K562 (cell line): ENCODE results near the gene KRT4. TPM values are rescaled to one million over a fixed set of nuclear protein-coding genes. Genes with fewer than 3 reads are reported as not detected.

Experiments
- ATAC-seq: fragments of 200-7000 bp; cut with Tn5 transposase; 3 replicates; pipeline ENCODE4 v1.9.1; 2020; ENCODE audit warnings: moderate library complexity
- BruUV-seq: library from RNA; stranded (reverse); fragments of 400-500 nt; replicated peaks from 2 replicates; lab custom pipeline; 2021; lab: Mats Ljungman, UMichigan
- CTCF ChIA-PET: fragments of 300-600 bp; formaldehyde crosslinking; extraction: SDS; loops from one replicate; lab custom pipeline; 2021; ENCODE audit warnings: low intra/inter-chr PET ratio; lab: Yijun Ruan, JAX
- POLR2A ChIA-PET: fragments of 300-600, 350-650 bp; sonication (Branson Sonifier 250); formaldehyde crosslinking; extraction: SDS; loops from one replicate; lab custom pipeline; 2021; ENCODE audit warnings: antibody characterized with exemption, inconsistent platforms; lab: Yijun Ruan, JAX
- DNase-seq, 4 experiments: peaks; one replicate each; pipeline versions ENCODE4 v3.0.0 to v3.0.0-alpha.2; 2011 to 2018; ENCODE audit warnings: low spot score in 3 of 4, mixed read lengths in 3 of 4; ENCODE audit errors: extremely low read depth in 1 of 4
- FAIRE-seq: peaks from 2 replicates; lab custom pipeline; 2011; peaks lifted over from hg19 to GRCh38; lab: Jason Lieb, UNC
- H2AFZ ChIP-seq: 2 replicates; pipeline ENCODE4 v1.6.0; 2011; ENCODE audit warnings: low read depth, low read length, control low read depth, inconsistent platforms
- H3K27ac ChIP-seq: fragments of 200-600 bp; 3 replicates; pipeline ENCODE4 v1.8.0; 2011; ENCODE audit warnings: low read depth, mild to moderate bottlenecking, control low read depth, inconsistent platforms, low read length, moderate library complexity, mixed read lengths; ENCODE audit errors: extremely low read depth
- H3K27me3 ChIP-seq, 2 experiments: fragments of 300-600 bp in 1 of 2; 2 replicates in 1 of 2; 3 replicates in 1 of 2; pipeline versions ENCODE4 v1.6.0 to v1.8.0; 2011; ENCODE audit warnings: inconsistent platforms in 2 of 2, low read length in 2 of 2, mild to moderate bottlenecking in 1 of 2, mixed read lengths in 1 of 2, moderate library complexity in 1 of 2; ENCODE audit not compliant: control insufficient read depth in 2 of 2, insufficient read depth in 2 of 2
- H3K36me3 ChIP-seq: fragments of 300-600 bp; 3 replicates; pipeline ENCODE4 v1.8.0; 2011; ENCODE audit warnings: mild to moderate bottlenecking, low read length, inconsistent platforms; ENCODE audit not compliant: control insufficient read depth, insufficient read depth
- H3K4me1 ChIP-seq, 2 experiments: fragments of 200-600 bp in 1 of 2; replicated peaks in 1 of 2; 2 replicates in 1 of 2; 3 replicates in 1 of 2; pipeline versions ENCODE4 v1.5.1 to v1.8.0; 2011; ENCODE audit warnings: inconsistent platforms in 2 of 2, low read length in 2 of 2, mild to moderate bottlenecking in 1 of 2, mixed read lengths in 1 of 2, moderate library complexity in 1 of 2; ENCODE audit not compliant: control insufficient read depth in 2 of 2, insufficient read depth in 2 of 2
- H3K4me2 ChIP-seq: 2 replicates; pipeline ENCODE4 v1.6.1; 2011; ENCODE audit warnings: low read length, control low read depth, inconsistent platforms, mixed read lengths; ENCODE audit not compliant: insufficient read depth
- H3K4me3 ChIP-seq: fragments of 200-600 bp; sonication (generic), shearing (Covaris generic); 2 replicates; pipeline ENCODE4 v1.5.1; 2016; ENCODE audit warnings: control low read depth, inconsistent platforms
- H3K79me2 ChIP-seq: fragments of 200-600 bp; 3 replicates; pipeline ENCODE4 v1.8.0; 2011; ENCODE audit warnings: low read length, inconsistent platforms; ENCODE audit not compliant: control insufficient read depth, insufficient read depth
- H3K9ac ChIP-seq, 2 experiments: 2 replicates each; pipeline versions ENCODE4 v1.6.0 to v1.6.1; 2011; ENCODE audit warnings: low read depth in 2 of 2, low read length in 2 of 2, control low read depth in 1 of 2, inconsistent platforms in 1 of 2, mild to moderate bottlenecking in 1 of 2, mixed read lengths in 1 of 2; ENCODE audit not compliant: insufficient read depth in 1 of 2
- H3K9me1 ChIP-seq: one replicate; pipeline ENCODE4 v1.6.0; 2011; ENCODE audit warnings: inconsistent platforms, mild to moderate bottlenecking, low read length, moderate library complexity; ENCODE audit not compliant: control insufficient read depth, insufficient read depth
- H3K9me3 ChIP-seq: replicated peaks from 2 replicates; pipeline ENCODE4 v1.5.1; 2011; ENCODE audit warnings: low read depth, low read length, inconsistent platforms; ENCODE audit not compliant: control insufficient read depth, insufficient read depth
- H4K20me1 ChIP-seq: replicated peaks from 2 replicates; pipeline ENCODE4 v1.6.1; 2011; ENCODE audit warnings: low read length, inconsistent platforms, mixed read lengths; ENCODE audit not compliant: control insufficient read depth, insufficient read depth
- BCOR ChIP-seq: fragments of 450-650 bp; IDR thresholded peaks from 2 replicates; pipeline ENCODE4 v1.6.1; 2016
- CBFB ChIP-seq: sonication (generic); formaldehyde crosslinking; IDR thresholded peaks from 2 replicates; pipeline ENCODE4 v1.4.0; 2020; ENCODE audit warnings: mild to moderate bottlenecking, missing genetic modification reagents
- CGGBP1 ChIP-seq: fragments of 250-450 bp; sonication (Bioruptor Pico); IDR thresholded peaks from 2 replicates; pipeline ENCODE4 v1.9.0; 2021; ENCODE audit warnings: mild to moderate bottlenecking
- HDAC3 ChIP-seq: fragments of 450-650 bp; IDR thresholded peaks from 2 replicates; pipeline ENCODE4 v1.6.1; 2018; ENCODE audit warnings: borderline replicate concordance, mild to moderate bottlenecking, moderate library complexity; ENCODE audit not compliant: partially characterized antibody
- MECOM ChIP-seq: fragments of 250-450 bp; sonication (Bioruptor Pico); IDR thresholded peaks from 2 replicates; pipeline ENCODE4 v1.8.0; 2022; ENCODE audit warnings: inconsistent platforms
- MEIS2 ChIP-seq: fragments of 450-650 bp; IDR thresholded peaks from 2 replicates; pipeline ENCODE4 v1.6.1; 2014; ENCODE audit warnings: mild to moderate bottlenecking; ENCODE audit not compliant: partially characterized antibody
- NEUROD1 ChIP-seq: fragments of 150-350 bp; IDR thresholded peaks from 2 replicates; pipeline ENCODE4 v1.6.1; 2014; ENCODE audit warnings: borderline replicate concordance, low read length, low read depth; ENCODE audit not compliant: partially characterized antibody
- SRSF7 ChIP-seq: fragments of 200-400 bp; formaldehyde crosslinking; optimal IDR thresholded peaks from 2 replicates; pipeline ENCODE3; 2017; ENCODE audit warnings: mild to moderate bottlenecking, low read depth, low read length
- TRIM24 ChIP-seq, 2 experiments: fragments of 450-650 bp; IDR thresholded peaks; 2 replicates each; pipeline ENCODE4 v1.6.1; 2016
- ZNF133 ChIP-seq: fragments of 250-450 bp; sonication (Bioruptor Pico); IDR thresholded peaks from 2 replicates; pipeline ENCODE4 v1.4.0; 2020; ENCODE audit warnings: mild to moderate bottlenecking
- WGBS: fragments of 100-300 bp; shearing (Covaris generic); methylation state at CpG from one replicate; pipeline ENCODE4 v1.1.6; 2016; ENCODE audit warnings: low coverage, mixed read lengths; ENCODE audit not compliant: insufficient coverage; ENCODE audit errors: missing lambda C conversion rate; 5-methylcytosine and 5-hydroxymethylcytosine counted together
- in situ Hi-C: fragments of 300-500 bp; cut with MboI; formaldehyde crosslinking; loops from 4 replicates; pipeline ENCODE4 v1.15.0; 2018; ENCODE audit warnings: inconsistent platforms, mixed read lengths
- intact Hi-C: fragments of 100-400 bp; cut with micrococcal nuclease; formaldehyde crosslinking; loops from 2 replicates; pipeline ENCODE4 v1.14.2; 2022
- polyA plus RNA-seq, 8 experiments: library from polyadenylated mRNA; depleted of rRNA in 4 of 8; stranded (reverse) in 5 of 8; unstranded in 3 of 8; fragments of >200 nt; fragmentation: Nextera tagmentation in 2 of 8; fragmentation: Illumina TruSeq in 1 of 8; extraction: Ambion mirVana in 2 of 8; extraction: Trizol in 1 of 8; gene quantifications; 2 replicates each; pipeline versions ENCODE4 v1.2.1 to v1.2.3, GENCODE V29; 2011 to 2014; ENCODE audit warnings: inconsistent platforms in 1 of 8, missing spikeins in 1 of 8
- total RNA-seq, 7 experiments: library from RNA; depleted of rRNA in 6 of 7; stranded (reverse); fragments of >200 nt in 6 of 7; fragmentation: Illumina TruSeq in 2 of 7; extraction: Trizol in 2 of 7; gene quantifications; 2 replicates each; pipeline versions ENCODE4 v1.2.1 to v1.2.3, GENCODE V29; 2011 to 2021; ENCODE audit warnings: low replicate concordance in 1 of 7
- TF ChIP-seq, protein P1 (sequence below): fragments of 450-650 bp; IDR thresholded peaks from 2 replicates; pipeline ENCODE4 v1.6.1; 2016; ENCODE audit warnings: mild to moderate bottlenecking

KRT4 gene
- total and polyA plus RNA-seq, 9 of the 15 experiments (the other 6 are each of a cell fraction or from before 2014, with no cell fraction given) = not detected

DNA sequence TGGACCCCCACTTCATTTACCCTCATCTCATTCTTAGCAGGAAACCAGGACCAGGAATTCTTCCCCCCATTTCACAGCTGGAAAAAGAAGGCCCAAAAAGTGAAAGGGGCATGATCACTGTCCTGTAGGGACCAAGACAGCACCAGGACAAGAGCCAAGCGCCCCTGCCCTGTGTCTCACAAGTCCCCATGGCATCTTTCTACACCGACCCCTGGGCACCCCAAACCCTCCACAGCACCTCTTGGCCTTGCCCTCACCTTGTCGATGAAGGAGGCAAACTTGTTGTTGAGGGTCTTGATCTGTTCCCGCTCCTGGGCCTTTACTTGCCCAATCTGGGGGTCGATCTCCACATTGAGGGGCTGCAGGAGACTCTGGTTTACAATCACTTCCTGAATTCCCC, 37.5 kb downstream of the KRT4 start:
- H4K20me1 ChIP-seq = no peaks in the 10 kb centered on the region; the same call in none of the 2 replicates
- in situ Hi-C loops = no loop called here
- H3K4me3 ChIP-seq = no peak overlapping the region
- BruUV-seq = no TSS peak
- intact Hi-C loops = no loop called here
- H3K9ac ChIP-seq = no peak overlapping the region
- no peaks in the 10 kb centered on the region for H3K9me3 ChIP-seq
- DNase-seq (no peak), ATAC-seq (no peak), FAIRE-seq (no peak)
- no peak overlapping the region for H3K4me2 ChIP-seq
- H2AFZ ChIP-seq = no peak overlapping the region
- peaks cover 26 to 79% of the 10 kb centered on the region in 2 experiments; a peak in 4 of 5 replicates for H3K27me3 ChIP-seq
- no peaks in the 10 kb centered on the region for H3K36me3 ChIP-seq
- 0% methylated on average over 5 of the region's 5 CpGs for WGBS
- ChIA-PET CTCF (no interaction called here), POLR2A (interaction anchor here (1.0 kb wide), 2 partner anchors 12 to 21 kb away, joined by 3 read pairs; no protein-coding TSS in a partner anchor)
- no peaks in the 10 kb centered on the region for H3K9me1 ChIP-seq
- no peaks in the 10 kb centered on the region for H3K4me1 ChIP-seq
- H3K79me2 ChIP-seq = no peaks in the 10 kb centered on the region
- TF ChIP-seq BCOR (no peak), SRSF7 (no peak), CBFB (CRISPR knock-in tag) (no peak), MEIS2 (no peak), CGGBP1 (CRISPR knock-in tag) (no peak), ZNF133 (CRISPR knock-in tag) (no peak), MECOM (no peak), TRIM24 (IDR thresholded peaks at IDR 0.05) (no peak), HDAC3 (no peak), NEUROD1 (no peak)
- TF ChIP-seq, protein P1, sequence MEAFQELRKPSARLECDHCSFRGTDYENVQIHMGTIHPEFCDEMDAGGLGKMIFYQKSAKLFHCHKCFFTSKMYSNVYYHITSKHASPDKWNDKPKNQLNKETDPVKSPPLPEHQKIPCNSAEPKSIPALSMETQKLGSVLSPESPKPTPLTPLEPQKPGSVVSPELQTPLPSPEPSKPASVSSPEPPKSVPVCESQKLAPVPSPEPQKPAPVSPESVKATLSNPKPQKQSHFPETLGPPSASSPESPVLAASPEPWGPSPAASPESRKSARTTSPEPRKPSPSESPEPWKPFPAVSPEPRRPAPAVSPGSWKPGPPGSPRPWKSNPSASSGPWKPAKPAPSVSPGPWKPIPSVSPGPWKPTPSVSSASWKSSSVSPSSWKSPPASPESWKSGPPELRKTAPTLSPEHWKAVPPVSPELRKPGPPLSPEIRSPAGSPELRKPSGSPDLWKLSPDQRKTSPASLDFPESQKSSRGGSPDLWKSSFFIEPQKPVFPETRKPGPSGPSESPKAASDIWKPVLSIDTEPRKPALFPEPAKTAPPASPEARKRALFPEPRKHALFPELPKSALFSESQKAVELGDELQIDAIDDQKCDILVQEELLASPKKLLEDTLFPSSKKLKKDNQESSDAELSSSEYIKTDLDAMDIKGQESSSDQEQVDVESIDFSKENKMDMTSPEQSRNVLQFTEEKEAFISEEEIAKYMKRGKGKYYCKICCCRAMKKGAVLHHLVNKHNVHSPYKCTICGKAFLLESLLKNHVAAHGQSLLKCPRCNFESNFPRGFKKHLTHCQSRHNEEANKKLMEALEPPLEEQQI = no peak
- no peak overlapping the region for H3K27ac ChIP-seq
